HepG2 (cell line): ENCODE measurements around the gene PARN. TPM values are rescaled to one million over a fixed set of nuclear protein-coding genes. Genes with fewer than 3 reads are reported as not detected.

Source experiments
- ARID4A ChIP-seq: sonication (generic); formaldehyde crosslinking; IDR thresholded peaks from 2 replicates; pipeline ENCODE4 v1.5.0; 2020; ENCODE audit warnings: mild to moderate bottlenecking, missing genetic modification reagents, borderline replicate concordance
- FOXK2 ChIP-seq: fragments of 450-650 bp; IDR thresholded peaks from 2 replicates; pipeline ENCODE4 v1.6.1; 2016
- PPARG ChIP-seq: conservative IDR thresholded peaks from 2 replicates; pipeline ENCODE4 v1.6.1; 2016; ENCODE audit warnings: missing biosample characterization, missing genetic modification reagents
- SATB2 ChIP-seq: sonication (generic); formaldehyde crosslinking; IDR thresholded peaks from 2 replicates; pipeline ENCODE4 v1.5.0; 2020; ENCODE audit warnings: missing genetic modification reagents
- SPEN ChIP-seq: sonication (generic); formaldehyde crosslinking; IDR thresholded peaks from 2 replicates; pipeline ENCODE4 v1.5.1; 2020; ENCODE audit warnings: low read depth, mild to moderate bottlenecking, missing genetic modification reagents
- TFDP1 ChIP-seq: IDR thresholded peaks from 2 replicates; pipeline ENCODE4 v1.6.1; 2016; ENCODE audit warnings: missing compliant biosample characterization, missing genetic modification reagents, borderline replicate concordance
- THAP7 ChIP-seq: sonication (generic); formaldehyde crosslinking; IDR thresholded peaks from 2 replicates; pipeline ENCODE4 v1.8.1; 2023; ENCODE audit warnings: mild to moderate bottlenecking, missing genetic modification reagents
- ZBTB26 ChIP-seq: IDR thresholded peaks from 2 replicates; pipeline ENCODE4 v1.6.1; 2016; ENCODE audit warnings: missing compliant biosample characterization, missing genetic modification reagents, borderline replicate concordance
- ZNF121 ChIP-seq: sonication (generic); formaldehyde crosslinking; IDR thresholded peaks from 2 replicates; pipeline ENCODE4 v1.5.0; 2020; ENCODE audit warnings: mild to moderate bottlenecking, missing genetic modification reagents
- ZNF432 ChIP-seq: sonication (generic); formaldehyde crosslinking; IDR thresholded peaks from 2 replicates; pipeline ENCODE4 v1.5.0; 2020; ENCODE audit warnings: missing genetic modification reagents, mild to moderate bottlenecking, borderline replicate concordance
- ZNF557 ChIP-seq: sonication (generic); formaldehyde crosslinking; IDR thresholded peaks from 2 replicates; pipeline ENCODE4 v1.4.0; 2020; ENCODE audit warnings: missing genetic modification reagents
- ZNF605 ChIP-seq: sonication (generic); formaldehyde crosslinking; IDR thresholded peaks from 2 replicates; pipeline ENCODE4 v1.8.0; 2022; ENCODE audit warnings: mild to moderate bottlenecking, missing genetic modification reagents
- polyA plus RNA-seq, 8 experiments: library from polyadenylated mRNA; depleted of rRNA in 3 of 8; stranded (reverse) in 7 of 8; unstranded in 1 of 8; fragments of >200 nt; fragmentation: Illumina TruSeq in 4 of 8; extraction: Trizol in 4 of 8; gene quantifications; 2 replicates each; pipeline versions ENCODE4 v1.2.1 to v1.2.3, GENCODE V29; 2011 to 2016; ENCODE audit warnings: low read depth in 4 of 8, missing spikeins in 1 of 8, mixed read lengths in 1 of 8; ENCODE audit not compliant: insufficient read depth in 1 of 8
- total RNA-seq, 5 experiments: library from RNA; depleted of rRNA; stranded (reverse); fragments of >200 nt; fragmentation: Illumina TruSeq; extraction: Trizol; gene quantifications; 2 replicates each; pipeline ENCODE4 v1.2.3, GENCODE V29; 2016; ENCODE audit warnings: low read depth in 1 of 5
- TF ChIP-seq, protein P1 (sequence below): sonication (generic); formaldehyde crosslinking; IDR thresholded peaks from 2 replicates; pipeline ENCODE4 v1.5.1; 2020; ENCODE audit warnings: mild to moderate bottlenecking, missing genetic modification reagents
- TF ChIP-seq, protein P2 (sequence below): sonication (generic); formaldehyde crosslinking; IDR thresholded peaks from 2 replicates; pipeline ENCODE4 v1.4.0; 2020; ENCODE audit warnings: mild to moderate bottlenecking, missing genetic modification reagents
- TF ChIP-seq, protein P3 (sequence below): IDR thresholded peaks from 2 replicates; pipeline ENCODE4 v1.6.1; 2018; ENCODE audit warnings: missing genetic modification reagents

Gene PARN
- total and polyA plus RNA-seq, 2 of the 13 experiments (the other 11 are each of a cell fraction or from before 2014, with no cell fraction given) = 13.3 to 47.6 TPM

DNA sequence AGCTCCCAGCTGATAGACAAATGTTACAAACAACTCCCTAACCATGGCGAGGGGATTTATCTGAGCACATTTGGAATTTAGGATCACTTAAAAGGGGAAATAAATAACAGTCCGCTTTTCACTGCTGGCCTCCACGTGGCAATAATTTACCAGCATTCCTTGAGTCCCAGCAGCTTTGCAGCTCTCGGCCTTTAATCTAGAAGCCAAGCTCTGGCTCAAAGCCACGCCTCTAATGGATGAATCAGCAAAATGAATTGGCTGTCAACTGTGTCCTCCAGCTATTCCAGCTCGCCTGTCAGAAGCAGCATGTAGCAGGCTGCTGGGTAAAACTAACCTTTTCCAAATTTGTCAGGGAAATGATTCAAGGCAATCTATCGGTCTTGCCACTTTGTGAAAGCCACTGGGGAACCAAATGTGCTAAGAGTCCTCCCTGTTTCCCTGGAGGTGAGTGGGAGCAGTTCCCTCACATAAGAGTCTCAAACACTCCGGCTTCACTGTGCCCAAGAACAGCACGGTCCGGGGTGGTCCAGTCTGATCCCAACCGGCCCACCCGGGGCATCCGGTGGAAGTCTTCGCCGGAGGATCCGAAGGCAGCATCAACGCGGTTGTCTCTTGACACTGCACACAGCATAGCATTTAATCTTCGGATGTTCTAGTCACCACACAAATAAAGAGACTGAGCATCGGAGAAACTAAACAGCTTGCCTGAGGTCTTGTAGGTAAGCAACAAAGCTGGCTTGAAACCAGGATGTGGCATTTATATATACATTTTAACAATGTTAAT lies 143.3 kb downstream of the PARN start (continued):
- TF ChIP-seq ARID4A (CRISPR knock-in tag) (peak; percentile 95), ZBTB26 (CRISPR knock-in tag) (peak; percentile 81; the same call in 1 of the 2 replicates), FOXK2 (0 out of 2 replicates have a peak, but pooled peaks have one; percentile 46), ZNF605 (CRISPR knock-in tag) (peak; percentile 95), SATB2 (CRISPR knock-in tag) (peak; percentile 94), PPARG (CRISPR knock-in tag) (peak; percentile 86), ZNF432 (CRISPR knock-in tag) (no peak), THAP7 (0 out of 2 replicates have a peak, but pooled peaks have one; percentile 9), TFDP1 (CRISPR knock-in tag) (peak; percentile 67; the same call in 1 of the 2 replicates), ZNF121 (CRISPR knock-in tag) (0 out of 2 replicates have a peak, but pooled peaks have one; percentile 67), SPEN (CRISPR knock-in tag) (no peak; the same call in 1 of the 2 replicates), ZNF557 (peak; percentile 95)
- TF ChIP-seq, protein P1, sequence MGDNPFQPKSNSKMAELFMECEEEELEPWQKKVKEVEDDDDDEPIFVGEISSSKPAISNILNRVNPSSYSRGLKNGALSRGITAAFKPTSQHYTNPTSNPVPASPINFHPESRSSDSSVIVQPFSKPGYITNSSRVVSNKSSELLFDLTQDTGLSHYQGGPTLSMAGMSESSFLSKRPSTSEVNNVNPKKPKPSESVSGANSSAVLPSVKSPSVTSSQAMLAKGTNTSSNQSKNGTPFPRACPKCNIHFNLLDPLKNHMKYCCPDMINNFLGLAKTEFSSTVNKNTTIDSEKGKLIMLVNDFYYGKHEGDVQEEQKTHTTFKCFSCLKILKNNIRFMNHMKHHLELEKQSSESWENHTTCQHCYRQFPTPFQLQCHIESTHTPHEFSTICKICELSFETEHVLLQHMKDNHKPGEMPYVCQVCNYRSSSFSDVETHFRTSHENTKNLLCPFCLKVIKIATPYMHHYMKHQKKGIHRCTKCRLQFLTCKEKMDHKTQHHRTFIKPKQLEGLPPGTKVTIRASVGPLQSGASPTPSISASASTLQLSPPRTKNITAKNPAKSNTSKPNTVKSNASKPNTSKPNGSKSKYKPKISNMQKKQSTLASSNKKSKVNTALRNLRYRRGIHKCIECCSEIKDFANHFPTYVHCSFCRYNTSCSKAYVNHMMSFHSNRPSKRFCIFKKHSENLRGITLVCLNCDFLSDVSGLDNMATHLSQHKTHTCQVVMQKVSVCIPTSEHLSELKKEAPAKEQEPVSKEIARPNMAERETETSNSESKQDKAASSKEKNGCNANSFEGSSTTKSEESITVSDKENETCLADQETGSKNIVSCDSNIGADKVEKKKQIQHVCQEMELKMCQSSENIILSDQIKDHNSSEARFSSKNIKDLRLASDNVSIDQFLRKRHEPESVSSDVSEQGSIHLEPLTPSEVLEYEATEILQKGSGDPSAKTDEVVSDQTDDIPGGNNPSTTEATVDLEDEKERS (CRISPR knock-in tag) = peak; percentile 88; the same call in 1 of the 2 replicates
- TF ChIP-seq, protein P2, sequence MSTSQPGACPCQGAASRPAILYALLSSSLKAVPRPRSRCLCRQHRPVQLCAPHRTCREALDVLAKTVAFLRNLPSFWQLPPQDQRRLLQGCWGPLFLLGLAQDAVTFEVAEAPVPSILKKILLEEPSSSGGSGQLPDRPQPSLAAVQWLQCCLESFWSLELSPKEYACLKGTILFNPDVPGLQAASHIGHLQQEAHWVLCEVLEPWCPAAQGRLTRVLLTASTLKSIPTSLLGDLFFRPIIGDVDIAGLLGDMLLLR (CRISPR knock-in tag) = peak; percentile 45; the same call in 1 of the 2 replicates
- TF ChIP-seq, protein P3, sequence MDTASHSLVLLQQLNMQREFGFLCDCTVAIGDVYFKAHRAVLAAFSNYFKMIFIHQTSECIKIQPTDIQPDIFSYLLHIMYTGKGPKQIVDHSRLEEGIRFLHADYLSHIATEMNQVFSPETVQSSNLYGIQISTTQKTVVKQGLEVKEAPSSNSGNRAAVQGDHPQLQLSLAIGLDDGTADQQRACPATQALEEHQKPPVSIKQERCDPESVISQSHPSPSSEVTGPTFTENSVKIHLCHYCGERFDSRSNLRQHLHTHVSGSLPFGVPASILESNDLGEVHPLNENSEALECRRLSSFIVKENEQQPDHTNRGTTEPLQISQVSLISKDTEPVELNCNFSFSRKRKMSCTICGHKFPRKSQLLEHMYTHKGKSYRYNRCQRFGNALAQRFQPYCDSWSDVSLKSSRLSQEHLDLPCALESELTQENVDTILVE = peak; percentile 81
